HG03108 (cell line): ENCODE results near the gene UBR1.
"Not testable (repeated sequence)": the region's sequence is repeated elsewhere in the genome, so short reads cannot be mapped to it uniquely, and the experiment has no call there.

Experiments used
- ATAC-seq: cut with Tn5 transposase; IDR thresholded peaks from one replicate; pipeline ENCODE4 v1.9.1; 2021; ENCODE audit warnings: moderate library complexity; ENCODE audit not compliant: unreplicated experiment

UBR1 gene

DNA sequence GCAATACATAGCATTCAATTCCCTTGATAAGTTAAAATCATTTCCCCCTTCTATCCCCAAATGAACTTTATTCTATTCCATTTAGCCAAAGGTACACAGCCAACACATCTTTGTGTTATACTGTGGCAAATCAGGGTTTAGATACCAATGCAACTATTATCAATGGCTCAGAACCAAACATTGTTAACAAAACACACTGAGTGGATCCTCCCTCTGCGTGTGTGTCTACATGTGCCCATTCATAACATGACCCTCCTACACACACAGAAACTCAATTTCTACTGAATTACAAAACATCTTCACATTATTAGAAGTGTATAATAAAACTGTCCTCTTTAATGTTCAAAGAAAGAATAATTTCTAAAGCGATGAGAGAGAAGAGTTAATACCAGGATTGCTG lies 186.5 kb downstream of the UBR1 start:
- no peak for ATAC-seq

DNA sequence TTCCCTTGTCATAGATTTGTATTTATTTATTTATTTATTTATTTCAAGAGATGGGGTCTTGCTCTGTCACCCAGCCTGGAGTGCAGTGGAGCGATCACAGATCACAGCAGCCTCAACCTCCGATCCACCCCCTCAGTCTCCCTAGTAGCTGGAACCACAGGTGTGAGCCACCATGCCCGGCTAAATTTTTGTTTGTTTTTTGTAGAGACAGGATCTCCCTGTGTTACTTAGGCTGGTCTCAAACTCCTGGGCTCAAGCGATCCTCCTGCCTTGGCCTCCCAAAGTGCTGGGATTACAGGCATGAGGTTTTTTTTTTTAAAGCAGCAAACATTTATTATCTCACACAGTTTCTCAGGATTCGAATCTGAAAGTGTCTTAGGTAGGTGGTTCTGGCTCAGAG lies 187.8 kb downstream of the UBR1 start:
- no peak for ATAC-seq

GRCh38 chr15:42915654-42916315 lies 190.1 kb downstream of the UBR1 start:
- no peak for ATAC-seq

DNA sequence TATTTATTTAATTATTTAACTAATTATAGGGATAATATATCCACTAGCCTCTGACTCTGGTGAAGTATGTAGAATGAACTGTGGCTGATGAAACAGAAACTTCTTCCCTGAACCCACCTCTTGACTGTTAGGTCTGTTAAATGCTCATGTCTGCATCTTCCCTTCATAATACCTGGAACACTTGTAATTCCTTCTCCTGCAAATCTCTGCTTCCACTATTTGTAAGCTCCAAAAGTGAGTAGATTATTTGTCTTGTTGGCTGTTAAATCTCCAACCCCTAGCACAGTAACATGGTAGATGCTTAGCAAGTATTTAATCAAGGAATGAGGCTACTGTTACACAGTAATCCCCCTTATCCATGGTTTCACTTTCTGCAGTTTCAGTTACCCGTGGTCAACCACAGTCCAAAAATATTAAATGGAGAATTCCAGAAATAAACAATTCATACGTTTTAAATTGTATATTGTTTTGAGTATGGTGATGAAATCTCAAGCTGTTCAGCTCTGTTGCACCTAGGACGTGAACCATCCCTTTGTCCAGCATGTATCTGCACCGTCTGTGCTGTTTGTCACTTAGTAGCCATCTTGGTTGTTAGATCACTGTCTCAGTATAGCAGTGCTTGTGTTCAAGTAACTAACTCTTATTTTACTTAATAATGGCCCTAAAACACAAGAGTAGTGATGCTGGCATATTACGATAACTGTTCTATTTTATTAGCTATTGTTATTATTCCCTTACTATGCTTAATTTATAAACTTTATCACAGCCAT lies 190.9 kb downstream of the UBR1 start:
- no peak for ATAC-seq

- no peak for ATAC-seq
Measured at GRCh38 chr15:42911058-42911592, 194.7 kb downstream of the UBR1 start.

- no peak for ATAC-seq
Measured at GRCh38 chr15:42908538-42908937, 197.3 kb downstream of the UBR1 start.

DNA sequence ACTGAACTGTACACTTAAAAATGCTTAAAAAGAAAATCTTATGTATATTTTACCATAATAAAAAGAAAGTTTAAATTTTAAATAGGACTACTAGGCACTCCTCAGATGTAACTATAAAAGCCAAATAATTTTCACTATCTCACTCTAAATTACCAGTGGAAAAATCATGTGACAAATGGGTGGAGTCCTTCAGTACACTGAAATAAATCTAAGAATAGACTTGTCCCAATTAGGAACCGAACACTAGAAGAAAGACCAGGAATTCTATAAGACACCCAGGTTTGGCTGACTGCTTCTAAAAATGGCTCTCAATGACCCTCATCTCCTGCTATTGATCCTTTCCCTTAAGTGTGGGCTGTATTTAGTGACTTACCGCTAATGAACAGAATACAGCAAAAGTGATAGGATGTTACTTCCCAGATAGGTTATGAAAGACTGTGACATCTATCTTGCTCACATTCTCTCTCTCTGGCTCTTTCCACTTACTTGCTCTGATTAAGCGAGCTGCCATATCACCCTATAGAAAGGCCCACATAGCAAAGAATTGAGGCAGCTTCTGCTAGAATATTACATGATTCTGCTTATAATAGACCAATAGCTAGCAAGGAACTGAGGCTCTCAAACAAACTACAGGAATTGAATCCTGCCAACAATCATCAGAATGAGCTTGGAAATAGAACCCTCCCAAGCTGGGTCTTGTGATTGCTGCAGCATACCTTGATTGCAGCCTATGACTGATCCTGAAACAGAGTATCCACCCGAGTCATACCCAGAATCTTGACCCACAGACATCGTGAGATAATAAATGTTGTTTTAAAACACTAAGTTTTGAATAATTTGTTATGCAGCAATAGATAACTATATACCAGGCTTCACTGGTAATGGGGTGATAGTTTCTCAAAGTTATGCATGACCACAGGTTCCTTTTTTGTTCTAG lies 202.2 kb downstream of the UBR1 start:
- ATAC-seq: no peak

DNA sequence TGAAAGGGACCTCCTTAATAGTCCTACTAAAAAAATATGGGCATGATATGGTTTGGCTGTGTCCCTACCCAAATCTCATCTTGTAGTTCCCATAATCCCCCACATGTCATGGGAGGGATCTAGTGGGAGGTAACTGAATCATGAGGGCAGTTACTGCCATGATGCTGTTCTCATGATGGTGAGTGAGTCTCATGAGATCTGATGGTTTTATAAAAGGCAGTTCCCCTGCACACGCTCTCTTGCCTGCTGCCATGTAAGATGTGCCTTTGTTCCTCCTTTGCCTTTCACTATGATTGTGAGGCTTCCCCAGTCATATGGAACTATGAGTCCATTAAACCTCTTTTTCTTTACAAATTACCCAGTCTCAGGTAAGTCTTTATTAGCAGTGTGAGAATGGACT lies 211.9 kb downstream of the UBR1 start:
- ATAC-seq: not testable (repeated sequence)
